Progenitor cell of endocrine pancreas (in vitro differentiated cells): ENCODE data around the gene ARHGAP19. TPM values are rescaled to one million over a fixed set of nuclear protein-coding genes. Genes with fewer than 3 reads are reported as not detected.

ENCODE experiments used
- DNase-seq: peaks from one replicate; pipeline ENCODE4 v3.0.0; 2021; ENCODE audit warnings: low spot score; ENCODE audit not compliant: unreplicated experiment
- H3K27ac Mint-ChIP-seq: 2 replicates; pipeline ENCODE4 v1.8.0; 2021; ENCODE audit warnings: mild to moderate bottlenecking, moderate library complexity, mixed read lengths
- H3K27me3 Mint-ChIP-seq: 2 replicates; pipeline ENCODE4 v1.8.0; 2021; ENCODE audit warnings: mixed read lengths
- H3K36me3 Mint-ChIP-seq: 2 replicates; pipeline ENCODE4 v1.8.0; 2022; ENCODE audit warnings: mixed read lengths; ENCODE audit not compliant: insufficient read depth
- H3K4me1 Mint-ChIP-seq: 2 replicates; pipeline ENCODE4 v1.8.0; 2021; ENCODE audit warnings: low read depth, mixed read lengths
- H3K4me3 Mint-ChIP-seq: 2 replicates; pipeline ENCODE4 v1.8.0; 2021; ENCODE audit warnings: low read depth, mild to moderate bottlenecking, moderate library complexity, mixed read lengths
- H3K9me3 Mint-ChIP-seq: 2 replicates; pipeline ENCODE4 v1.8.0; 2021; ENCODE audit warnings: low read depth, mixed read lengths
- total RNA-seq: library from RNA; stranded (reverse); gene quantifications from 2 replicates; pipeline ENCODE4 v1.2.1, GENCODE V29; 2021
- TF ChIP-seq, protein P1 (sequence below): fragments of 200-600 bp; sonication (generic); IDR thresholded peaks from one replicate; pipeline ENCODE4 v1.5.0; 2021; ENCODE audit warnings: antibody characterized with exemption, mild to moderate bottlenecking; ENCODE audit not compliant: unreplicated experiment

Gene ARHGAP19
- total RNA-seq, 1 donor from 2014 or later: 21.1 TPM

DNA sequence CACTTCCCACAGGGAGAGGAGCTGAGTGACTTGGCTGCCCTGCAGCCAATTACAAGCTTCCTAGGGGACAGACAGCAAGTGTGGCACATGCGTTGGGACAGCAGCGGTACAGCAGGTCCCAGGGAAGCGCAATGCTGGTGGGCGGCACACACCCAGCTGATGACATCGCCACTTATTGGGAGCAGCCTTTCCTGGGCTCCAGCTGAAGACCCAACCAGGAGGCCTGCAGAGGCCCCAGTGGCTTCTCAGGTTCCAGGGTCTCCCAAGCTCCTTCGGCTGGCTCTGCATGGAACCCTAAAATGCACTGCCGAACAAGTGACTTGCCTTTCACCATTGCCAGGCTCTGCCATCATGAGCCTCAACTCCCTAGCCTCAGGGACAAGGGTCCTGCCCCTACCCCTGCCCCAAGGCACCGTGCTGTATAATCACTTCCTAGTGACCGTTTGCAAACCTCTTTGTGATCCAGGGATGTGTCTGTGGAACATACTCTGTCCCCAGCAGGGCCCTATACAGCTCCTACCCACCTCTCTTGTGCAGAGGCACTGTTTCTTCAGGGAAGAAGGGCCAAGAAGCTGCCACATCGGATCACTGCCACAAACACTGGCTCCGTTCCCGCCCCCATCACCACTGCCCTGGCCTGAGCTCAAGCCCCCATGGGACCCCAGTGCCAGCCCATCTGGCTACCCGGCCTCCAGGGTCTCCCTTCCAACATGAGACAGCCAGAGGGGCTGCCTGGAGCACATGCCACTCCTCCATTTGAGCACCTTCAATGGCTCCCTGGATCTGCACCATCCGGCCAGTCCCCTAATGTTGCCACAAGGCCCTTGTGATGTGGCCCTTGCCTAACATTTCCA is 87.4 kb downstream of the ARHGAP19 start:
- no peak overlapping the region for H3K27ac Mint-ChIP-seq
- no peaks in the 10 kb centered on the region for H3K9me3 Mint-ChIP-seq
- H3K36me3 Mint-ChIP-seq: no peaks in the 10 kb centered on the region
- TF ChIP-seq, protein P1, sequence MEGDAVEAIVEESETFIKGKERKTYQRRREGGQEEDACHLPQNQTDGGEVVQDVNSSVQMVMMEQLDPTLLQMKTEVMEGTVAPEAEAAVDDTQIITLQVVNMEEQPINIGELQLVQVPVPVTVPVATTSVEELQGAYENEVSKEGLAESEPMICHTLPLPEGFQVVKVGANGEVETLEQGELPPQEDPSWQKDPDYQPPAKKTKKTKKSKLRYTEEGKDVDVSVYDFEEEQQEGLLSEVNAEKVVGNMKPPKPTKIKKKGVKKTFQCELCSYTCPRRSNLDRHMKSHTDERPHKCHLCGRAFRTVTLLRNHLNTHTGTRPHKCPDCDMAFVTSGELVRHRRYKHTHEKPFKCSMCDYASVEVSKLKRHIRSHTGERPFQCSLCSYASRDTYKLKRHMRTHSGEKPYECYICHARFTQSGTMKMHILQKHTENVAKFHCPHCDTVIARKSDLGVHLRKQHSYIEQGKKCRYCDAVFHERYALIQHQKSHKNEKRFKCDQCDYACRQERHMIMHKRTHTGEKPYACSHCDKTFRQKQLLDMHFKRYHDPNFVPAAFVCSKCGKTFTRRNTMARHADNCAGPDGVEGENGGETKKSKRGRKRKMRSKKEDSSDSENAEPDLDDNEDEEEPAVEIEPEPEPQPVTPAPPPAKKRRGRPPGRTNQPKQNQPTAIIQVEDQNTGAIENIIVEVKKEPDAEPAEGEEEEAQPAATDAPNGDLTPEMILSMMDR: no peak
- peaks cover 6% of the 10 kb centered on the region for H3K27me3 Mint-ChIP-seq
- no peak overlapping the region for H3K4me3 Mint-ChIP-seq
- H3K4me1 Mint-ChIP-seq: no peaks in the 10 kb centered on the region
- no peak for DNase-seq

GRCh38 chr10:97203220-97203619 is 89.2 kb downstream of the ARHGAP19 start:
- H3K4me3 Mint-ChIP-seq: no peak overlapping the region
- DNase-seq: no peak
- TF ChIP-seq, protein P1: no peak
- H3K9me3 Mint-ChIP-seq: no peaks in the 10 kb centered on the region
- H3K27ac Mint-ChIP-seq: no peak overlapping the region
- H3K4me1 Mint-ChIP-seq: no peaks in the 10 kb centered on the region
- peaks cover 11% of the 10 kb centered on the region for H3K27me3 Mint-ChIP-seq
- H3K36me3 Mint-ChIP-seq: no peaks in the 10 kb centered on the region

- DNase-seq: no peak
- H3K27me3 Mint-ChIP-seq: peaks cover 29% of the 10 kb centered on the region
- H3K36me3 Mint-ChIP-seq: no peaks in the 10 kb centered on the region
- no peak overlapping the region for H3K4me3 Mint-ChIP-seq
- no peak overlapping the region for H3K27ac Mint-ChIP-seq
- no peaks in the 10 kb centered on the region for H3K9me3 Mint-ChIP-seq
- TF ChIP-seq, protein P1: no peak
- H3K4me1 Mint-ChIP-seq: no peaks in the 10 kb centered on the region
These were observed 91.8 kb downstream of the ARHGAP19 start for GRCh38 chr10:97200616-97201015.

- Mint-ChIP-seq H3K9me3 (no peaks in the 10 kb centered on the region), H3K36me3 (no peaks in the 10 kb centered on the region), H3K4me1 (no peaks in the 10 kb centered on the region), H3K27ac (no peak overlapping the region), H3K27me3 (peaks cover 37% of the 10 kb centered on the region), H3K4me3 (no peak overlapping the region)
- TF ChIP-seq, protein P1: no peak
- DNase-seq: no peak
These were observed 93.3 kb downstream of the ARHGAP19 start for GRCh38 chr10:97199152-97199551.

GRCh38 chr10:97197030-97197500 is 95.4 kb downstream of the ARHGAP19 start:
- Mint-ChIP-seq H3K4me3 (no peak overlapping the region), H3K27me3 (peaks cover 52% of the 10 kb centered on the region), H3K9me3 (no peaks in the 10 kb centered on the region), H3K4me1 (no peaks in the 10 kb centered on the region), H3K36me3 (no peaks in the 10 kb centered on the region), H3K27ac (no peak overlapping the region)
- DNase-seq: no peak
- TF ChIP-seq, protein P1: no peak
